DOHH2 (cell line): ENCODE measurements around the gene RAD51D.
A peak's percentile ranks its signal among the peaks of the same experiment; 100 is the strongest.
"Not testable (repeated sequence)": the region's sequence is repeated elsewhere in the genome, so short reads cannot be mapped to it uniquely, and the experiment has no call there.

Experiments used
- H3F3A ChIP-seq: fragments of 200-600 bp; sonication (generic), shearing (Covaris generic); 2 replicates; pipeline ENCODE4 v1.6.0; 2016; ENCODE audit warnings: antibody characterized with exemption, mild to moderate bottlenecking; ENCODE audit not compliant: control insufficient read depth, insufficient read depth
- H3K27ac ChIP-seq: fragments of 200-600 bp; sonication (generic); 2 replicates; pipeline ENCODE4 v1.5.1; 2014; ENCODE audit warnings: low read depth, mild to moderate bottlenecking, low read length, moderate library complexity
- H3K27me3 ChIP-seq: fragments of 200-600 bp; sonication (generic); 2 replicates; pipeline ENCODE4 v1.6.1; 2014; ENCODE audit warnings: mild to moderate bottlenecking, low read length, mixed read lengths; ENCODE audit not compliant: control insufficient read depth
- H3K36me3 ChIP-seq: fragments of 200-600 bp; sonication (generic); 2 replicates; pipeline ENCODE4 v1.6.1; 2014; ENCODE audit warnings: mild to moderate bottlenecking, low read length, moderate library complexity, mixed read lengths; ENCODE audit not compliant: control insufficient read depth
- H3K4me1 ChIP-seq: fragments of 200-600 bp; sonication (generic); 2 replicates; pipeline ENCODE4 v1.6.1; 2014; ENCODE audit warnings: mild to moderate bottlenecking, low read length, mixed read lengths; ENCODE audit not compliant: control insufficient read depth
- H3K4me2 ChIP-seq: fragments of 200-600 bp; sonication (generic); 2 replicates; pipeline ENCODE4 v1.6.0; 2014; ENCODE audit warnings: mild to moderate bottlenecking, low read length, moderate library complexity
- H3K4me3 ChIP-seq: fragments of 200-600 bp; sonication (generic); 2 replicates; pipeline ENCODE4 v1.5.1; 2014; ENCODE audit warnings: mild to moderate bottlenecking, low read length, mixed read lengths
- H3K79me2 ChIP-seq: fragments of 200-600 bp; sonication (generic); 2 replicates; pipeline ENCODE4 v1.6.1; 2014; ENCODE audit warnings: mild to moderate bottlenecking, low read length, mixed read lengths; ENCODE audit not compliant: control insufficient read depth
- H3K9me2 ChIP-seq: fragments of 200-600 bp; sonication (generic); replicated peaks from 2 replicates; pipeline ENCODE4 v1.6.1; 2014; ENCODE audit warnings: mild to moderate bottlenecking, low read length, mixed read lengths; ENCODE audit not compliant: control insufficient read depth
- H3K9me3 ChIP-seq: fragments of 200-600 bp; sonication (generic); 2 replicates; pipeline ENCODE4 v1.6.1; 2014; ENCODE audit warnings: antibody characterized with exemption, low read length, mixed read lengths; ENCODE audit not compliant: control insufficient read depth, insufficient read depth
- H4K20me1 ChIP-seq: fragments of 200-600 bp; sonication (generic); 2 replicates; pipeline ENCODE4 v1.6.0; 2014; ENCODE audit warnings: low read depth, mild to moderate bottlenecking, antibody characterized with exemption, low read length, moderate library complexity; ENCODE audit not compliant: control insufficient read depth, insufficient read depth
- CTCF ChIP-seq: fragments of 200-600 bp; sonication (generic); IDR thresholded peaks from one replicate; pipeline ENCODE4 v1.5.1; 2014; ENCODE audit warnings: antibody characterized with exemption, mild to moderate bottlenecking, low read depth, low read length; ENCODE audit not compliant: poor library complexity, severe bottlenecking
- EZH2phosphoT487 ChIP-seq: fragments of 200-600 bp; sonication (generic); IDR thresholded peaks from 2 replicates; pipeline ENCODE4 v1.6.1; 2017; ENCODE audit warnings: borderline replicate concordance, mild to moderate bottlenecking, antibody characterized with exemption, low read length, moderate library complexity, mixed read lengths

Gene RAD51D

GRCh38 chr17:35048685-35049379, 70.8 kb downstream of the RAD51D start:
- Histone ChIP-seq H4K20me1 (no peaks in the 10 kb centered on the region), H3K79me2 (no peaks in the 10 kb centered on the region), H3K27ac (no peak overlapping the region), H3K4me2 (no peak overlapping the region), H3K9me3 (no peaks in the 10 kb centered on the region), H3K27me3 (0 out of 2 replicates have a peak, but pooled peaks cover 3% of the 10 kb centered on the region), H3K36me3 (no peaks in the 10 kb centered on the region), H3F3A (no peaks in the 10 kb centered on the region), H3K4me3 (no peak overlapping the region), H3K9me2 (no peaks in the 10 kb centered on the region), H3K4me1 (peaks cover 20% of the 10 kb centered on the region)
- TF ChIP-seq EZH2phosphoT487 (no peak), CTCF (no peak)

GRCh38 chr17:35046740-35047283, 72.8 kb downstream of the RAD51D start:
- Histone ChIP-seq H3K4me2 (peak overlapping the region; percentile 26), H3K4me3 (no peak overlapping the region), H3K9me2 (no peaks in the 10 kb centered on the region), H3K79me2 (no peaks in the 10 kb centered on the region), H3K27ac (no peak overlapping the region), H3K27me3 (0 out of 2 replicates have a peak, but pooled peaks cover 3% of the 10 kb centered on the region), H4K20me1 (no peaks in the 10 kb centered on the region), H3K36me3 (no peaks in the 10 kb centered on the region), H3K4me1 (peaks cover 17% of the 10 kb centered on the region), H3K9me3 (no peaks in the 10 kb centered on the region), H3F3A (no peaks in the 10 kb centered on the region)
- TF ChIP-seq EZH2phosphoT487 (no peak), CTCF (no peak)

- no peaks in the 10 kb centered on the region for H3K79me2 ChIP-seq
- H3K4me1 ChIP-seq: peaks cover 12% of the 10 kb centered on the region
- no peaks in the 10 kb centered on the region for H3K9me2 ChIP-seq
- 0 out of 2 replicates have a peak, but pooled peaks cover 3% of the 10 kb centered on the region for H3K27me3 ChIP-seq
- no peaks in the 10 kb centered on the region for H4K20me1 ChIP-seq
- no peak overlapping the region for H3K4me3 ChIP-seq
- TF ChIP-seq CTCF (no peak), EZH2phosphoT487 (no peak)
- no peaks in the 10 kb centered on the region for H3K9me3 ChIP-seq
- H3K27ac ChIP-seq: no peak overlapping the region
- no peak overlapping the region; the same call in 1 of the 2 replicates for H3K4me2 ChIP-seq
- H3K36me3 ChIP-seq: no peaks in the 10 kb centered on the region
- H3F3A ChIP-seq: no peaks in the 10 kb centered on the region
These were observed 73.4 kb downstream of the RAD51D start for GRCh38 chr17:35046245-35046644.

- H3F3A ChIP-seq, H3K9me3 ChIP-seq, H3K36me3 ChIP-seq, H3K4me1 ChIP-seq, H3K27me3 ChIP-seq, H3K79me2 ChIP-seq, H3K9me2 ChIP-seq, H4K20me1 ChIP-seq, H3K4me2 ChIP-seq, H3K4me3 ChIP-seq, H3K27ac ChIP-seq: not testable (repeated sequence)
These were observed 74.1 kb downstream of the RAD51D start for GRCh38 chr17:35045458-35045979.
